Measurements from ENCODE around the gene MAGEB10. TPM values are rescaled to one million over a fixed set of nuclear protein-coding genes. Genes with fewer than 3 reads are reported as not detected.
"Not testable (repeated sequence)": the region's sequence is repeated elsewhere in the genome, so short reads cannot be mapped to it uniquely, and the experiment has no call there.

Gene MAGEB10
- polyA plus RNA-seq, 3 donors: not detected

DNA sequence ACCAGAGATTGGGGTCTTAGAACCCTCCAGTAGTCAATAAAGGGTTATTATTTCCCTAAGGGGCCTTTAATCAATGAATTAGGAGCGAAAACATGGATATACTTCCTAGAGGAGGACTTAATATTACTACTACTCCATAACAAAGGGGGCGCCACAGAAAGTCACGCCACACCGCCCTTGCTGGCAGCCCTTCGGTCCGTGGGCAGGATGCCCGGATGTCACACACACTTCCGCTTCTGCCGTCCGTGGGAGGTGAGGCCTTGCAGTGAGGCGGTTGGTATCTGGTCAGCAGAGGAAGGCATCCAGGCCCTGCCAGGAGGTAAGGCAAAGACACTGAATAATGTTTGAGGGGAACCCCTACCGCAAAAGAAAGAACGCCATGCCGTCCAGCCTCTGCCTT lies 436 bp downstream of the MAGEB10 start:
- peaks cover 11 to 20% of the 10 kb centered on the region in 2 donors for H3K9me3 ChIP-seq (replicated peaks in 1 of 2; ENCODE audit: control insufficient read depth in 1 of 2, insufficient read depth in 1 of 2, low read length in 2 of 2)
- Mint-ChIP-seq H3K27me3 (ENCODE audit: low read depth in 3 of 3) (no peaks in the 10 kb centered on the region), H3K36me3 (no peaks in the 10 kb centered on the region), H3K9me3 (peaks cover 0 to 18% (median 13%) of the 10 kb centered on the region in 7 donors), H3K27ac (no peak overlapping the region), H3K4me1 (no peaks in the 10 kb centered on the region), H3K4me3 (no peak overlapping the region)
- H3K9ac ChIP-seq (ENCODE audit: insufficient read depth, low read length, poor library complexity, severe bottlenecking): no peak overlapping the region
- H3K4me3 ChIP-seq (replicated peaks in 1 of 3; ENCODE audit: low read depth in 2 of 3, low read length in 3 of 3): no peak overlapping the region
- no peak overlapping the region for H3K4me2 ChIP-seq (replicated peaks; ENCODE audit: extremely low read depth, low read length, poor library complexity, severe bottlenecking)
- H3K27me3 ChIP-seq (ENCODE audit: control insufficient read depth in 2 of 2, insufficient read depth in 2 of 2, low read length in 2 of 2): no peaks in the 10 kb centered on the region
- no peaks in the 10 kb centered on the region for H3K79me2 ChIP-seq (ENCODE audit: insufficient read depth, low read length)
- H2AFZ ChIP-seq (ENCODE audit: insufficient read depth, low read depth, low read length, poor library complexity, severe bottlenecking): no peak overlapping the region
- TF ChIP-seq, protein P1, sequence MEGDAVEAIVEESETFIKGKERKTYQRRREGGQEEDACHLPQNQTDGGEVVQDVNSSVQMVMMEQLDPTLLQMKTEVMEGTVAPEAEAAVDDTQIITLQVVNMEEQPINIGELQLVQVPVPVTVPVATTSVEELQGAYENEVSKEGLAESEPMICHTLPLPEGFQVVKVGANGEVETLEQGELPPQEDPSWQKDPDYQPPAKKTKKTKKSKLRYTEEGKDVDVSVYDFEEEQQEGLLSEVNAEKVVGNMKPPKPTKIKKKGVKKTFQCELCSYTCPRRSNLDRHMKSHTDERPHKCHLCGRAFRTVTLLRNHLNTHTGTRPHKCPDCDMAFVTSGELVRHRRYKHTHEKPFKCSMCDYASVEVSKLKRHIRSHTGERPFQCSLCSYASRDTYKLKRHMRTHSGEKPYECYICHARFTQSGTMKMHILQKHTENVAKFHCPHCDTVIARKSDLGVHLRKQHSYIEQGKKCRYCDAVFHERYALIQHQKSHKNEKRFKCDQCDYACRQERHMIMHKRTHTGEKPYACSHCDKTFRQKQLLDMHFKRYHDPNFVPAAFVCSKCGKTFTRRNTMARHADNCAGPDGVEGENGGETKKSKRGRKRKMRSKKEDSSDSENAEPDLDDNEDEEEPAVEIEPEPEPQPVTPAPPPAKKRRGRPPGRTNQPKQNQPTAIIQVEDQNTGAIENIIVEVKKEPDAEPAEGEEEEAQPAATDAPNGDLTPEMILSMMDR (IDR thresholded peaks at IDR 0.05): no peak
- intact Hi-C loops (cut with micrococcal nuclease): no loop called here
- H3K4me1 ChIP-seq (ENCODE audit: control insufficient read depth in 1 of 2, insufficient read depth in 2 of 2, low read length in 2 of 2): no peaks in the 10 kb centered on the region
- 100% methylated on average over 1 of the region's 14 CpGs for WGBS (ENCODE audit: insufficient coverage)
- H3K27ac ChIP-seq (ENCODE audit: low read depth in 1 of 2, low read length in 2 of 2): no peak overlapping the region
- no peak for DNase-seq
- H4K20me1 ChIP-seq (ENCODE audit: insufficient read depth, low read length): no peaks in the 10 kb centered on the region
- no peaks in the 10 kb centered on the region for H3K36me3 ChIP-seq (replicated peaks in 1 of 2; ENCODE audit: control insufficient read depth in 1 of 2, insufficient read depth in 2 of 2, low read length in 2 of 2)

- H3K4me3 ChIP-seq (replicated peaks in 1 of 3; ENCODE audit: low read depth in 2 of 3, low read length in 3 of 3); H2AFZ ChIP-seq (ENCODE audit: insufficient read depth, low read depth, low read length, poor library complexity, severe bottlenecking); H3K4me3 Mint-ChIP-seq; H3K4me1 ChIP-seq (ENCODE audit: control insufficient read depth in 1 of 2, insufficient read depth in 2 of 2, low read length in 2 of 2); H3K9ac ChIP-seq (ENCODE audit: insufficient read depth, low read length, poor library complexity, severe bottlenecking); H3K4me1 Mint-ChIP-seq; H3K27ac Mint-ChIP-seq; H3K79me2 ChIP-seq (ENCODE audit: insufficient read depth, low read length); DNase-seq; intact Hi-C loops (cut with micrococcal nuclease); H3K27me3 Mint-ChIP-seq (ENCODE audit: low read depth in 3 of 3); H3K36me3 ChIP-seq (replicated peaks in 1 of 2; ENCODE audit: control insufficient read depth in 1 of 2, insufficient read depth in 2 of 2, low read length in 2 of 2); H3K27me3 ChIP-seq (ENCODE audit: control insufficient read depth in 2 of 2, insufficient read depth in 2 of 2, low read length in 2 of 2); H3K4me2 ChIP-seq (replicated peaks; ENCODE audit: extremely low read depth, low read length, poor library complexity, severe bottlenecking); H4K20me1 ChIP-seq (ENCODE audit: insufficient read depth, low read length); H3K27ac ChIP-seq (ENCODE audit: low read depth in 1 of 2, low read length in 2 of 2); H3K36me3 Mint-ChIP-seq: not testable (repeated sequence)
- H3K9me3 ChIP-seq (replicated peaks in 1 of 2; ENCODE audit: control insufficient read depth in 1 of 2, insufficient read depth in 1 of 2, low read length in 2 of 2): peaks cover 11 to 20% of the 10 kb centered on the region in 2 donors
- WGBS (ENCODE audit: insufficient coverage): 97% methylated on average over 5 of the region's 50 CpGs
- H3K9me3 Mint-ChIP-seq: peaks cover 0 to 18% (median 13%) of the 10 kb centered on the region in 7 donors
Observed at GRCh38 chrX:27808991-27809859, 1.4 kb downstream of the MAGEB10 start.
